GM18867 (cell line): ENCODE data around the gene SAT2.
"Not testable (repeated sequence)": the region's sequence is repeated elsewhere in the genome, so short reads cannot be mapped to it uniquely, and the experiment has no call there.

ENCODE experiments used
- ATAC-seq: cut with Tn5 transposase; IDR thresholded peaks from one replicate; pipeline ENCODE4 v1.9.1; 2021; ENCODE audit warnings: mild to moderate bottlenecking, moderate library complexity; ENCODE audit not compliant: unreplicated experiment

SAT2 gene

DNA sequence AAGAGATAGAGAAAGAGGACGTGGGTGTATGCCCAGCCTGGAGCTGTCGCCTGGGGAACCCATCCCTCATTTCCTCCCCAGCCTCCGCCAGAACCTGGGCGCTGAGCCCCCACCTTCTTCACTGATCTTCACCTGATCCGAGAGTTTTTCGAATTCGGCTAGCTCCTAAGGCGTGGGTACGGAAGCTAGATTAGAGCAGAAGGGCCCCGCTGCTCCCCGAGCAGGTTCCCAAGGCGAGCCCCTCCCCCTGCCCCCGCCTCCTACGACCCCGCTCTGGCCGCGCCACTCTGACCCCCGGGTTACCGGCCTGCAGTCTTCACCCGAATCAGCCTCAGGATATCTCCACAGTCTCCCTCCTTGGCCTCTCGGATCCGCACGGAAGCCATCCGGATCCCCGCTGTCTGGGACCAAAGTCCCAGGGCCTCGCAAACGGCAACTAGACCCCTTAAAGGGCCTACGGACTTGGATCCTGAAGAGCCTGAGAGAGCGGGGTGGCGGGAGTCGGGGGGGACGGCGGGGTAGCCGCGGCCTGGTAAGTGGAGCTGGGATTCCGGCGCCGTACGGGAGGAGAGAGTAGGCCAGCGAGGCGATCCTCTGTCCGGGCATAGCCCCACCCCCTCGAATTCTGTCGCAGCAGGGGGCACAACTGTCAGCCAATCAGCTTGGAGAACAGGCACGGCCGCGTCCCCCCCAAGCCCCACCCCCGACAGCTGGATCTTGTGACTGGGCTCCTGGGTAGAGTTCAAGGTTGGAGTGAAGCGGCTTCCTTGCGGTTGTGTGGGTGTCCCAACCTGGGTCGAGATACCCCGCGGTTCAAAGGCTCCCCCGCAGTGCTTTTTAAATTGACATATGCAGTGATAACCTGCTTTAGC lies at the start of gene SAT2:
Gene SAT2 (minus strand): TSS at position 572 of the 872 bp plus-strand sequence. CDS start 186 bp downstream, at position 386.
- ATAC-seq: peak; percentile 80

DNA sequence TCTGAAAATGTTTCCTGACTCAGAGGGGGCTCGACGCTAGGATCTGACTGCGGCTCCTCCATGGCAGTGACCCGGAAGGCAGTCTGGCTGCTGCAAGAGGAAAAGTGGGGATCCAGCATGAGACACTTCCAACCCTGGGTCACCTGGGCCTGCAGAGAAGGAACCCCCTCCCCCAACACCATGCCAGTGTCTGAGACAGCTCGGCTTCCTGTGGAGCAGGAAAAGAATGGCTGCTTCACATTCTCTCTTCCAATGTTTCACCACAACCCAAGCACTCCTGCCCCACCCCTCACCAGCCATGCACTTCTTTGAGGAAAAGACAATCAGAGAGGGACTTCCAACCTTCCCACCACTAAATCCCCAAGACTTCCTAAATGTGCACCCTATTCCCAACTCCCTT lies 48.9 kb upstream of the SAT2 start:
- ATAC-seq: no peak

DNA sequence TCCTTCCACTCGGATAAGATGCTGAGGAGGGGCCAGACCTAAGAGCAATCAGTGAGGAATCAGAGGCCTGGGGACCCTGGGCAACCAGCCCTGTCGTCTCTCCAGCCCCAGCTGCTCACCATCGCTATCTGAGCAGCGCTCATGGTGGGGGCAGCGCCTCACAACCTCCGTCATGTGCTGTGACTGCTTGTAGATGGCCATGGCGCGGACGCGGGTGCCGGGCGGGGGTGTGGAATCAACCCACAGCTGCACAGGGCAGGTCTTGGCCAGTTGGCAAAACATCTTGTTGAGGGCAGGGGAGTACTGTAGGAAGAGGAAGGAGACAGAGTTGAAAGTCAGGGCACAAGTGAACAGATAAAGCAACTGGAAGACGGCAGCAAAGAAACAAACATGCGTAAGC lies 47.3 kb upstream of the SAT2 start:
- no peak for ATAC-seq

DNA sequence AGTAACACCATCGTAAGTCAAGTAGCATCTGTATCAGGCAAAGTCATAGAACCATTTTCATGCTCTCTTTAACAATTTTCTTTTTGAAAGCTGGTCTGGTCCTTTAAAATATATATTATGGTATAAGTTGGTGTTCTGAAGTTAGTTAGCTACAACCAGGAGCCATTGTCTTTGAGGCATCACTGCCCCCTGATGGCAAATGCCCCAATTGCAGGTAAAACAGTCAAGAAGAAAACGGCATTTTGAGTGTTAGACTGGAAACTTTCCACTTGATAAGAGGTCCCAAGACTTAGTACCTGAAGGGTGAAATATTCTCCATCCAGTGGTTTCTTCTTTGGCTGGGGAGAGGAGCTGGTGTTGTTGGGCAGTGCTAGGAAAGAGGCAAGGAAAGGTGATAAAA lies 45.6 kb upstream of the SAT2 start:
- ATAC-seq: no peak

DNA sequence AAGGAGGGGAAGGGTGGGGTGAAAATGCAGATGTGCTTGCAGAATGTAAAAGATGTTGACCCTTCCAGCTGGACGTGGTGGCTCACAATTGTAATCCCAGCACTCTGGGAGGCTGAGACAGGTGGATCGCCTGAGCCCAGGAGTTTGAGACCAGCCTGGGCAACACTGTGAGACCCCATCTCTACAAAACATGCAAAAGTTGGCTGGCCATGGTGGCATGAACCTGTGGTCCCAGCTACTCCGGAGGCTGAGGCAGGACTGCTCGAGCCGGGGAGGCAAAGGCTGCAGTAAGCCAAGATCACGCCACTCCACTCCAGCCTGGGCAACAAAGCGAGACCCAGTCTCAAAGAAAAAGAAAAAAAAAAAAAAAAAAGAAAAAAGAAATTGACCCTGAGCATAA lies 40.9 kb upstream of the SAT2 start:
- no peak for ATAC-seq

DNA sequence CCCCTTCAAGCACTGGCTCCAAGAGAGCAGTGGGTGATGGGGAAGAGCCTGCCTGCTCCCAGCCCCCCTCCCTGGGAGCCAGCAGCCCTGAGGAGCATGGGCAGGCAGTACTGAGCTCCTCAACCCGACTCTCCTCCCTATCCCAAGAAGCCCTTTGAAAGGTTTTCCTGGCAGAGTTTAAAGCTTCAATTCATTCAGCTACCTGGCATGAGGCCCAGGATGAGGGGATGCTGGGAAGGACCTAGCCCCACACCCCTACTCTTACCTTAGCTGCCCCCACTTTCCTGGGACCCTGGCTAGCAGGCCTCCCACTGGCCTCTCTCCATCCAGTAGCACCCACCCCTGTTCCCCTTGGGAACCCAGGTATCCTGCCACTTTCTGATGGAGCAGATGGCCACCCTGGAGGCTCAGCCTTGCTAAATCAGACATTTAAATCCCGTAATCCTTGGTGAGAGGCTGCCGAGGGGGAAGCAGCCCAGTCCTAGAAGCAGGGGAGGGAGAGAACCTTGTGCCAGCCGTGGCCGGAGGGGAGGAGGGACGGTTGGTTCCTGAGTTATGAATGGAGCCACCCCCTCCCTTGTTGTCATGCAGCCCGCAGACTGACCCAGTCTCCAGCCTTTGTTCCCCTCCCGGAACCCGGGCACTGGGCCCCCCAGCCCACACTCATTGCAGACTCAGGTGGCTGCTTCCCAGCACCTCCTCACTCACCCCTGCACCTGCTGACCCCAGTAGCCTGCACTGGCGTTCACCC lies 40.2 kb upstream of the SAT2 start:
- no peak for ATAC-seq

DNA sequence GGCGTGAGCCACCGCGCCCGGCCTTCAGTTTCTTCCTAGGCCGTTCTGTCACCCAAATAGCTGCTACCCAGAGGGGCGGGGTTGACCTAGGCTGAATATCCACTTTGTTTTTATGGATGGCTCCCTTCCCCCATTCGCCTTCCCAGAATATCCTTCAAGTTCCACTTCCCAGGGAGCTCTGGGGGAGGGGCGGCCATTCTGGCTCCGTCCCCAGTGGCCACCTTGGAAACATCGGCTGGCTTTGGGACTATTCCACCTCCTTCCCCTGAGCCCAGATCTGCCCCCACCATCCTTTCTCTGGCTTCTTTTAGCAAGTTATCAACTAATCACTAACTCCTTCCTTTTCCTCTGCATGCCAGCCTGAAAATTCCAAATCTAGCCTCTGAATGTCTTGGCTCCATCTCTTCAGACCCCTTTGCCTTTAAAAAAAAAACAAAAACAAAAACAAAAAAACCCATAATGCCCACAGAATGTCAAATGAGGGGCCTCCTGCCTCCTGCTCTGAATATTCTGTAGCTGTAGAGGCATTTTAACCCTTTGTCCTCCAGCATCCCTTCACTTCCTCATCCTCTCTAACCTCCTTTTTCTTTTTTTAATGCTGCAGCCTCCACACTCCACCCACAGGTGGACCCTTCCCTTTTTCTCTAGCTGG lies 29.5 kb upstream of the SAT2 start:
- no peak for ATAC-seq

DNA sequence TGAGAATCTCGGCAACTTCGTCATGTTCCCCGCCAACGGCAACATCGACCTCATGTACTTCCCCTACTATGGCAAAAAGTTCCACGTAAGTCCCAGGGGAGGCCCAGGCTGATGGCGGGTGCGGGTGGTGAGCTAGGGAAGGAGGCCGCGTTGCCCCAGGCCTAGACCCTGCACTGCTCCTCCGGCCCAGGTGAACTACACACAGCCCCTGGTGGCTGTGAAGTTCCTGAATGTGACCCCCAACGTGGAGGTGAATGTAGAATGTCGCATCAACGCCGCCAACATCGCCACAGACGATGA lies 27.9 kb upstream of the SAT2 start:
- no peak for ATAC-seq

DNA sequence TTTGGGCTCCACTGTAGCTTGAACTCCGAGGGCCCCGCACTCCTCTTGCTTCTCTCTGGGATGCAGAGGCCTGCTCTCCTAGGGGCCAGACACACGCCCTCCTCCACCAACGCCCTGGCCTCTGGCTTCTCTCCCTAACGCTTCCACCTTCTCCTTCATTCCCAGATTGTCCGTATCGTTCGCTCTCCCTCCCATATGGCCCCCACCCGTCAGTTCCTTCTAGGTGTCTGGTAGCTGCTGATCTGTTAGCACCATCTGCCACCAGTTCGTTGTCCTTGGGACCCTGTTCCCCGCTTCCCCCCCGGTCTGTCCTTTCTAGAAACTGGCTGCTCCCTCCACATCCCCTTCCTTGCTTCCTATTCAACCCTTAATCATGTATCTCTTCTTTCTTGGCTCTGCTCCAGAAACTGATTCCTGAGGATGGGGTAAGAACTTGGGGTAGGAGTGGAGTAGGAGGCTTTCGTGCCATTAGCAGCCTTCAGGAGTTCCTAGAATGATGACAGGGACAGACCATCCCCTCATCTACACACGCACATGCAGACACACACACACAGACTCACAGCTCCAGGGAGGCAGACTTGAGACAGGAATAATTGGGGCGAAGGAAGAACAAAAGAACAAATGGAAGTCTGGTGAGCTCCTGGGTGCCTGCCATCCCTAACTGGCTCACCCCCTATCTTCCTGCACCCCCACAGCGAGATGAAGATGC lies 27.4 kb upstream of the SAT2 start:
- no peak for ATAC-seq

DNA sequence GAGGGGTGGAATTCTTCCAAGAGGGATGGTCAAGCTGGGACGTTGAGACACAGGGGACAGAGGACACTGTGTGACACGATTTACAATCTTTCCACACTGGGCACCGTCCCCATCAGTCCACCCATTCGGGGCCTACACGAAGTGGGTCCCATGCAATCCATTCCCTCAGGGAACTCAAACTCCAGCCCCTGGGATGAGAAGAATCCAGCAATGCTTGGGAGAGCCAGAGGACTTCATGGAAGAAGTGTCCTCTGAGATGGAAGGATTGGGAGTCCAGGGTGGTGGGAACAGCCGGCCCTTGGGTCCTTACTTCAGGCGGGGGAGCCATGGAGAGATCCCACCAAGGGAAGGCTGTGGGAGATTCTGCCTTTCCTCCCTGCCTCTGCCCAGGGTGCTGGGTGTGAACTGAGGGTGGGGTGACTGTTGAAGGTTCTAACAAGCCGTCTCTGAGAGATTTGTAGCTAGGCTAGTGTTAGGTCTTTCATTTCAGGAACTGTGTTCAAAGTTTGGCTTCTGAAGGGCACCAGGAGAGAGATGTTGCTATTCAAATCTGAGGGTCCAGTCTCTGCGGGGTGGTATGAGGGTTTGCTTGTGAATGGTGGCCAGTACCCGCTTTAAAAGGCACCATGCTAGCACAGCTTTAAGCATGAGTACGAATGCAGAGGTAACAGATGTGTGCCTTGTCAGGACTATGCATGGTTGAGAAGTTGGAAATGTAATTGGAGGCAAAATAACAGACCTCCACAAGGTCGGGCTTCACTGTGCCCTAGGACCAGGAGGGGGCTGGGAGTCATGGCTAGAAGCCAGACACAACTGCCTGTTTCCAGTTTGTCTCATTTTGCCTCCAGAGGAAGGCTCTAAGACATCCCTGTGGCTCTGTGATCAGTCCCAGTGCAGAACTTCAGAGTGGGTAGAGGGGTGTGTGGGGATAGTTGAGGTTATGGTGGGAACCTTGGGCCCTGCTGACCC lies 25.1 kb upstream of the SAT2 start:
- no peak for ATAC-seq

DNA sequence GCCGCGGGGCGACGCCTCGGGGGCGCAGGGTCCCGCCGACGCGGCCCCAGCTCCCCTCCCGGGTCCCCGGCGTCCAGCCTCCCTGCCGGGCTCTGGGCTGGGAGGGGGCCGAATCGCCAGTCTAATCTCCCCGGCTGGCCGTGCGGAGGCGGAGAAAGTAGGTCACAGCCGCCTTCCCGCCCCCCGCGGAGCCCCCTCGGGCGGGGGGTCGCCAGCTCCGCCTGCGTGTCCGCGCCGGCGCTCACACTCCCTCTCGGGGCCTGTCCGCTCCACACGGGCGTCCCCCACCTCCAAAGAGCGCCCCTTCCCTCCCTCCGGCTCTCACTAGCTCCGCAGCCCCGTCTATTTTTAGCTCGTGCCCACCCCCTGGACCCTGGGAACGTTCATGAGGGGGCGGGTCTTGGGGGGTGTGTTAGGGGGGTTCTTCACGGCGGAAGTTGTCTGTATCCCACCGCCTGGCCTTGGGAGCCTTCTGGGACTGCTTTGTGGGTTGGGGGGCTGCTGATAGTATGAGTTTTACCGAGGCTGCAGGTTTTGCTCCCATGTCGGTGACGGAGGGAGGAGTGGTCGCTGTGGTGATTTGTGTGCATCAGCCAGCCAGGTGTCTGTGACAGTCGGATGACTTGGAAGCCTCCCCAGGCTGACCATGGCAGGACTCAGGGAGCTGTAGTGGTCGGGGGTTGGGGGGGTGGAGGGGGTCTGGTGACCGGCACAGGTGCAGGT lies 24.2 kb upstream of the SAT2 start:
- ATAC-seq: no peak

DNA sequence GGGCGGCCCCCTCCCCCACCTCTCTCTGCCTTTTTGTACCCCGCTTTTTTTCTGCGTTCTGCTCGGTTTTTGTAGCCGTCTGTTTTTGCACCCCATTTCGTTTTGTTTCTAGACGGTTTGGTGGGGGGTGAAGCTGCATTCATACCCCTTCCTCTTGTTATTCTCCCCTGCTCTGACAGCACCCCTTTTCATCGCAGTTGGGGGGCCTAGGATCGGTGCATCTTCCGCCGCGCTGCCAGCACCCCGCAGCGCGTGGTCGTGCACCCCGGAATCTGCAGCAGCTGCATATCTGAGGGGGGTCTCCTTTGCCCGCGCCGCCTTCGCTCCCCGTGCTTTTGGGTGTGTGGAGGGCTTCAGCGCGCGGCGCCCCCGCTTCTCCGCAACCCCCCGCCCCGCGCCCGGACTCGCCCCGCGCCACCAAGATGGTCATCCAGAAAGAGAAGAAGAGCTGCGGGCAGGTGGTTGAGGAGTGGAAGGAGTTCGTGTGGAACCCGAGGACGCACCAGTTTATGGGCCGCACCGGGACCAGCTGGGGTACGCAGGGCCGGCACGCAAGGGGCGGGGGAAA lies 23.6 kb upstream of the SAT2 start:
- ATAC-seq: no peak

DNA sequence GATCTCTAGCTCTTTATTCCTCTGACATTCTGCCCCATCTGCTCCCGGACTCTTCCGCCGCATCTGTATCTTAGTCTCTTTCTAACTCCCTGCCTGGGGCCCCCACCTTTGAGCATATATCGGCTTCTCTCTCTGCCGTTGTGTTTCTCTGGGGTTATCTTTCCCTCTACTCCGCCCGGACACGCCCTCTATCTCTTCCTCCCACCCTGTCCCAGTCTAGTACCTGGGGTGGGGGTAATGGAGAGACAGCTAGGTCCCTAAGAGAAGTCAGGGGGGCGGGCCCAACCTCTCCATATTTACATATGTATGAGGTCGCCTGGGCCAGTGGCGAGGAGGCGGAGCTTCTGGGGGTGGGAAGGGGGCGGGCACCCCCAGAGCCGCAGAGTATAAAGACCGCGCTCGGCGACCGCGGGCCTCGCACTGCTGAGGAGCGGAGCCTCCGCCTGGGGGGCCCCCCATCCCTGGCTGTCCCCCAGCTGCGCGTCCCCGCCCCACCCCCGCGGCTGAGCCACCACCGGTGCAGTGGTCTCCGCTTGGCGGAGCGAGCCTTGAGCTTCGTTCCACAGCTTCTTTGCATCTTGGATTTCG lies 23.0 kb upstream of the SAT2 start, which contains the start of gene ATP1B2:
Gene ATP1B2 (plus strand): TSS at position 418 of the 588 bp plus-strand sequence. CDS start 593 bp downstream, outside the sequence.
- ATAC-seq: no peak

DNA sequence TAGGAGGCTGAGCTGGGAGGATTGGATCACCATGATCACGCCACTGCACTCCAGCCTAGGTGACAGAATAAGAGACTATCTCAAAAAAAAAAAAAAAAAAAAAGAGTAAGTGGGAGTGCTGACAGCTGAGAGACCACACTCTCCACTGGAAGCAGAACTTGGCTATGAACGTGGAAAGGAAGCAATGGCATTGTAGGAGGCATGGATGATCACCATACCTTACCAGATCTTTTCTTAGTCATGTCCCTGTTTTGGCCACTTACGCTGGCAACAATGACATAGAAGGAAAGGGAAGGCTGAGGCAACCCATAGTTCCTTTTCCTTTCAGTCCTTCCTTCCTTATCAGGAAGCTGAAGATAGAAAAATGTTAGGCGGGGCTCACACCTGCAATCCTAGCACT lies 19.4 kb upstream of the SAT2 start:
- no peak for ATAC-seq

DNA sequence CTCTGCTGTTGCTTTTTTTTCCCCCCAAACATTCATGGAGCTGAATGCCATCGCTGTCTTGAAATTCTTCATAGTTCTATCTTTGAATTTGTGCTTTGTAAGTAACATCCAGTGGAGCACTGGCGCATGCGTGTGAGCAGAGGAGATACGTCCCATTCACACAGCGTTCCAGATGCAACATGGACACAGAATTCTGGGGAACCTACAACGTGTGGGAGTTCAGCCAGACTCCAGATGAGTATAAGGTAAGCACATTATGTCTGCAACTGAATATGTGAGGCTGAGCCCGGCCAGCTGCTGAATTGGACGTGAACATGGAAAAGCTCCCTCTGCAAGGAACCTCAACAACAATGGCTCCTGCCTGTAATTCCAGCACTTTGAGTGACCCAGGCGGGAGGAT lies 18.8 kb upstream of the SAT2 start:
- no peak for ATAC-seq

DNA sequence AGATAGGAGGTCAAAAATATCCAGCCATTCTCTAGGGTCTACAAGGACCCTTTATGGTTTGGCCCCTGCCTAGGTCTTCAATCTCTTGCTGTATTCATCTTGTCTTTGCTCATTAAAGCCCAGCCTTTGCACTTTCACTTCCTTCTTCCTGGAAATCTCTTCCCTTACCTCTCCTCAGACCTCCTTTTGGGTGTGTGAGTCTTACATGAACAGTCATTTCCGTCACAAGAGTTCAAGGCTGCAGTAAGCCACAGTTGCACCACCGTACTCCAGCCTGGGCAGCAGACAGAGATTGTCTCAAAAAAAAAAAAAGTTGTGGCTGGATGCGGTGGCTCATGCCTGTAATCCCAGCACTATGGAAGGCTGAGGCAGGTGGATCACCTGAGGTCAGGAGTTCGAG lies 17.2 kb upstream of the SAT2 start:
- ATAC-seq: no peak

DNA sequence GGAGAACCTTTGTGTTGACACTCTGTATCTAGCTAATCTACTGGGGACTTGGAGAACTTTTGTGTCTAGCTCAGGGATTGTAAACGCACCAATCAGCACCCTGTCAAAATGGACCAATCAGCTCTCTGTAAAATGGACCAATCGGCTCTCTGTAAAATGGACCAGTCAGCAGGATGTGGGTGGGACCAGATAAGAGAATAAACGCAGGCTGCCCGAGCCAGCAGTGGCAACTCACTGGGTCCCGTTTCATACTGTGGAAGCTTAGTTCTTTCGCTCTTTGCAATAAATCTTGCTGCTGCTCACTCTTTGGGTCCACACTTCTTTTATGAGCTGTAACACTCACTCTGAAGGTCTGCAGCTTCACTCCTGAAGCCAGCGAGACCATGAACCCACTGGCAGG lies 14.0 kb upstream of the SAT2 start:
- ATAC-seq: not testable (repeated sequence)

DNA sequence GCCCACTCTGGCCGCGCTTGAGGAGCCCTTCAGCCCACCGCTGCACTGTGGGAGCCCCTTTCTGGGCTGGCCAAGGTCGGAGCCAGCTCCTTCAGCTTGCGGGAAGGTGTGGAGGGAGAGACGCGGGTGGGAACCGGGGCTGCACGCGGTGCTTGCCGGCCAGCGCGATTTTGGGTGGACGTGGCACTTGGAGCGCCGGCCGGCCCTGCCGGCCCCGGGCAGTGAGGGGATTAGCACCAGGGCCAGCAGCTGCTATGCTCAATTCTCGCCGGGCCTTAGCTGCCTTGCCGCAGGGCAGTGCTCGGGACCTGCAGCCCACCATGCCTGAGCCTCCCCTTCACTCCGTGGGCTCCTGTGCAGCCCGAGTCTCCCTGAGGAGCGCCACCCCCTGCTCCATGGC lies 13.2 kb upstream of the SAT2 start:
- no peak for ATAC-seq

DNA sequence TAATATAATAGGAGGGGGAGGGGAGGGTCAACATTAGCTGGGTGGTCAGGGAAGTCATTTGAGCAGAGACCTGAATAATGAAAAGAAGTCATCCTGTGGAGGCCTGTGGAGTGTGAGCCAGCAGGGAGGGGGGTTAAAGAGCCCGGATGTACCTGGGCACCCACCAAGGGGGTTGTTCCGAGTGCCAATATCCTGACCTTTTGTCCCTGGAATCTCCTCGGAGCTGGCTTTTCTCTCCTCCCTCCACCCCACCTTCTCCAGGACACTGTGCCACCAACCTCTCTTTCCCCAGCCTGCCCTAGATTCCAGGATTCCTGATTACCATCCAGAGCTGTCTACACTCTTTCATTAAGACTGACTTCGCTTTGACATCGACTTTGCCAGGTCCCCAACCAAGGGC lies 8.5 kb upstream of the SAT2 start:
- ATAC-seq: no peak
